Stromal cell of bone marrow (primary cell): ENCODE results near the gene SMARCD2.

ENCODE experiments used
- DNase-seq: peaks from one replicate; pipeline ENCODE4 v3.0.0-alpha.2; 2012; ENCODE audit warnings: low read depth

Gene SMARCD2

DNA sequence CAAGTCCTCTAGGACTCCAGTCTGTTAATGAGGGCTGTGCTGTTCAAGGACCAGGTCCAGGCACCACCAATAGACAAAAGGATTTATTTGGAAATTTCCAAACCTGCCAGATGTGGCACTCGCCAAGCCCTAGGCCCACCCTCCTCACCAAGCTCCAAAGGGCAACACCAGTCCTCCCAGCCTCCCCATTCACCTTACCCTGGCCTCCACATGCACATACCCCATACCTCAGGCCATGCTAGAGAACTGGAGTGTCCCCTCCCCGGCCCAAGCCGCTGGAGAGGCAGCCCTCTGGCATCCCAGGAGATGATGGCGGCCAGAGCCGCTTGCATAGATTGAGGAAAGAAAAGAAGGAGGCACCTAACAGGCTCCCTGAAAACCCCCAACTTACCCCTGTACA lies 10.5 kb downstream of the SMARCD2 start:
- DNase-seq = no peak

DNA sequence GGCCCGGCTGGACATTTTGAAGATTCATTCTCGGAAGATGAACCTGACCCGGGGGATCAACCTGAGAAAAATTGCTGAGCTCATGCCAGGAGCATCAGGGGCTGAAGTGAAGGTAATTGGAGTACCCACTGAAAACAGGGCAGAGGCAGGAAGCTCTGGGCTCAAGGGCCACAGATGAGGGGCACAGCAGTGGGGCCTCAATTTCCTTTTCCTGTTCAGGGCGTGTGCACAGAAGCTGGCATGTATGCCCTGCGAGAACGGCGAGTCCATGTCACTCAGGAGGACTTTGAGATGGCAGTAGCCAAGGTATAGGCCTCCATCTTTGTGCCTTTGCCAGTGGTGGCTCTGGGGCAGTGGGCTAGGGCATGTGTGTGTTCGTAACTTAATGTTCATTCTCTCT lies 11.0 kb downstream of the SMARCD2 start:
- DNase-seq = no peak

DNA sequence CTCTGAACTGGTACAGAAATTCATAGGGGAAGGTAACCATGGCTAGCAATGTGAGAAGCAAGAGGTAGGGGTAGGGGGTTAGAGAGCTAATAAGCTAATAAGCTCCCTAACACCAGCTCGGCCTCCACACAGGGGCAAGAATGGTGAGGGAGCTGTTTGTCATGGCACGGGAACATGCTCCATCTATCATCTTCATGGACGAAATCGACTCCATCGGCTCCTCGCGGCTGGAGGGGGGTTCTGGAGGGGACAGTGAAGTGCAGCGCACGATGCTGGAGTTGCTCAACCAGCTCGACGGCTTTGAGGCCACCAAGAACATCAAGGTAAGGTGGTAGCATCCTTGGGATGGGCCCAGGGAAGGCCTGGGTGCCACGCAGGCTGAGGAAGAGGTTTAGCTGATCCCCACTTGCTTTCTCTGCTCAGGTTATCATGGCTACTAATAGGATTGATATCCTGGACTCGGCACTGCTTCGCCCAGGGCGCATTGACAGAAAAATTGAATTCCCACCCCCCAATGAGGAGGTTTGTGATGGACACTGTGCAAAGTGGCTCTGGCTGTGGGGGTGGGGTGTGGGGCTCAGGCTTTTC lies 11.5 kb downstream of the SMARCD2 start:
- no peak for DNase-seq

DNA sequence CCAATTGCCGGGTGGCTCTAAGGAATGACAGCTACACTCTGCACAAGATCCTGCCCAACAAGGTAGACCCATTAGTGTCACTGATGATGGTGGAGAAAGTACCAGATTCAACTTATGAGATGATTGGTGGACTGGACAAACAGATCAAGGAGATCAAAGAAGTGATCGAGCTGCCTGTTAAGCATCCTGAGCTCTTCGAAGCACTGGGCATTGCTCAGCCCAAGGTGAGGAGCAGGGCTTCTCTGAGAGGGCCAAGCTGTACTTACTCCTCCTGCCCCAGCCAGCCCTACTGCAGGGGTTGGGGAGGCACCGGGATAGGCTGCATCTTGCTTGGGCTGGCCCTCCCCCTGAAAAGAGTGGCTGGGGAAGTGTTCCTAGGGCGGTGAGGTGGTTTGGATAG lies 12.2 kb downstream of the SMARCD2 start:
- DNase-seq = no peak

DNA sequence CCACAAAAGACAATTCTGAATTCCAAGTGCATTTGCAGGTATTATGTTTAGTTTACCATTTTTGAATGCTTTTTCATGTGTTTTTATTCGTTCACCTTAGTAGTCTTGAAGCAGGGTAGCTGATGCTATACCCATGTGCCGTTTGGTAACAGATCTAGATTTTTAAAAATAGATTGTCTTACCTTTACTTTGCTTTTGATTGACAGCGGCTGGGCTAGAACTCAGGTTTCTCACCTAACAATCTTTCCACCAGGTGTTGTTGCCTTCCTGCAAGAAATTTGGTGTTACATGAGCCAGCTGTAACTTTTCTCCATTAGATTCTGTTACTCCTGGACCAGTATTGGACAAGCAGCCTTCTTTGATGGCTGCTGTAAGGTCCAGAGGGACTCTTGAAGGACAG lies 13.5 kb downstream of the SMARCD2 start:
- no peak for DNase-seq

DNA sequence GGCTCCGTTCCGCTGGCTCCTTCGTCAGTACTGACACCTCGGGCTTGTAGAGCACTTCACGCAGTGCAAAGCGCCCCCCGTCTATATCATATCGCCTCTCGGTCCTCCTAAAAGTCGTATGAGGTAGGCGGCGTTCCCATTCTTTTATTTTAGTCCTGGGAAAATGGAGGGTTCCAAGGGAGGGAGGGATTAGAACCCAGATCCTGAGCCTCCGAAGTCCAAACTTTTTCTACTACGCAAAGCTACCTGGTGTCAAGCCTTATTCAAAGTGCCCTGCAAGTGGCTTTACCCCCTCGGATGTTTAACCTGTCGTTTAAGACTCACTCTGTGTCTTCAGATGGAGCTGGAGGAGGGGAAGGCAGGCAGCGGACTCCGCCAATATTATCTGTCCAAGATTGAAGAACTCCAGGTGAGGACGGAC lies 14.7 kb downstream of the SMARCD2 start:
- DNase-seq = no peak

DNA sequence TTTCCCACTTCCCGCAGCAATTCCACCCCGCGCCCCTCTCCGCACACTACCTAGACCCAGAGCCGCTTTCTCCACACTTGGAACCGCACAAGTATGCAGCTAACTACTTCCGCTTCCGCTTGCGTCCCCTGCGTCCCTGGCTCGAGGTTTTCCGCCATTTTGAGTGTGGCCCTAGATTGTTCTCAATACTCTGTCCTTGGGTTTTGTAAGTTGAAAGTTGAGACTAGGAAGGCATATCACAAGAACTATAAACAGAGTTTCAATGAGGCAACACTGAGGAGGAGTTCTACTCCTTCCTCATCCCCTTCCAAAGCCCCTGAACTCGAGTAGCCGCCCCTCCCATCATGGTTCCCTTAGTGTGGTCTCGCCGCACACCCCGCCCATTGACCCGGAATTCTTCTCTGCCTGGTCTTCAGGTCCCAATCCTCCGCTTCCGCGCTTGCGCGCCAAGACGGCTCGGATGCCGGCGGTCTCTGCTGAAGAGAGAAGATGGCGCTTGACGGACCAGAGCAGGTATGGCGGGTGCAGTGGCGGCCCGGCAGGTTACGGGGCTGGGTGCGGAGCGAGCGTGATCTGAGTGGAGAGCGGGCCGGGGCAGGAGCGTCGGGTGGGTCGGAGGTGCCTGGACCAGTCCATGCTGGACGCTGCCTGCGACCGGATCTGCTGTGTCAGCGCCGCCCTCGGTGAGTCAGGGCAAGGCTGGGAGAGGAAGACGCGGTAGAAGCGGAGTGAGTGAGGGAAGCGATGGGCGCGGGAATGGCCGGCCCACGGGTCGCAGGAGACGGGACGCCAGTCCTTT lies 15.3 kb downstream of the SMARCD2 start, which contains the start of the genes FTSJ3 and PSMC5:
TSS of gene FTSJ3 (minus strand) at position 662 of the 799 bp plus-strand sequence. CDS start 761 bp downstream, outside the sequence.
TSS of gene PSMC5 (plus strand) at position 430 of the 799 bp plus-strand sequence. CDS start at position 490, 60 bp downstream.
- peak; percentile 92 for DNase-seq

DNA sequence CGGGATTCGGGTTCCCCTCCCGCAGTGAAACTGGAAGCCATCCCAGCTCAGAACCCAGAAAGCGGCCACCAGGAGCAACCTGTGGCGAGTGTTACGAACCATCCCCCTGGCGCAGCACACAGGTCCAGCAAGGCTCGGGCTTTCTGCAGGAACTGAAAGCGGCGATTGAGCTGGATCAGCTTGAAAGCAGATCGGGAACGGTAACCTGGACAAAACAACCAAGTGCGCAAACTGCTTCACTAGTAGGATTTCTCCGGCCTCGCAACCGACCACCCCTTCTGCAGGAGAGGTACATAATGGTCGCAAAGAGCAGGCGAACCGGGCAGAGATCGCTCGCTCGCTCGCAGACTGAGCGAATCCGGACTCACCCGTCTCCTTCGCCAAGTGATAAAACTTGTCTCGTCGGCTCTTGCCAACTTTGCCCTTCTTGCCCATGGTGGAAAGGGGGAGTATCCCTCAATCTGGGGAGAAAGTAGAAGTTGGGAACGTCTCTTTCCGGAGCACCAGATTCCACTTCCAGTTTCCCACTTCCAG lies 15.9 kb downstream of the SMARCD2 start:
- no peak for DNase-seq

DNA sequence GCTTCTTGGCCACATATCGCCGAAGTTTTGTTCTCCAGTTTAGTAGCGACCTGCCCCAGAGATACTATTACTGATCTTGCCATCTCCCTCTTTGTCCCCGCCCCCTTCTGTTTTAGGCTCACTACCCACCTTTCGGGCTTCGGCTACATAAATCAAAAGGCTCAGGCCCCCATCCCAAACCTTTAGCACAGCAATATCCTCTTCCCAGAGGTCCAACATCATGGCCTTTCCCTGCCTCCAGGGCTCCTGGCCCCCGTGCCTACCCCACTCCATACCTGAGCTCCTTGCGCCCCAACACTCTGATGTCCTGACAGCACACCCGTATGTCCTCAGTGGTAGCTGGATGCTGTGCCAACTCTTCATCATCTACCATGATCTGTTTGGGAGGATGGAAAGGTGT lies 18.1 kb downstream of the SMARCD2 start:
- no peak for DNase-seq

DNA sequence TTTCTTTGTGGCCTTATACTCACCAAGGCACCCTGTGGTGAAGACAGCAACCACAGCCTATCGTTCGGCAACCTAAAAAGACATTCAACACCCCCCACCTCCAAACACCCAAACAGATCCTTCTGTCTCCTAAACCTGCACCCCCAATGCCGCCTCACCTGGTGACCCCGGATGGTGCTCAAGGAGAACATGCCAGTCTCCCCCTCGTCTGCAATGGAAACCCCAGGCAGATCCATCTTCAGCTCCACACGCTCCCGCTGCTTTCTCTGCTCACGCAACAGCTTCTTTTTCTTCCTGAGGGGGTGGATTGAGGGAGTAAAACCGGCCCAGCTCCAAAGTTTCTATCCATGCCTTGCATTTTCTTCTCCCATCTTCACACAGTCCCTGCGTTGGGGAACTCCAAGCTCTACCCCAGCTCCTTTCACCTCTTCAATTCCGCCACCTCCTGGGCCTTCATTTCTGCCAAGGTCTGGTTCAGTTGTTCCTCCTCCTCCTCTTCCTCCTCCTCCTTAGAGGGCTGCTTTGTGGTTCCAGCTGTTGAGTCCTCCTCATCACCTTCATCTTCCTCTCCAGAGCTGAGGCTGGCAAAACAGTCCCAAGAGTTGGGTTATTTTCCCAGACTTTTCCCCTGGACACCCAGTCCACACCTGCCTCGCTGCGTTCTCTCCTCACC lies 18.7 kb downstream of the SMARCD2 start:
- DNase-seq = no peak

DNA sequence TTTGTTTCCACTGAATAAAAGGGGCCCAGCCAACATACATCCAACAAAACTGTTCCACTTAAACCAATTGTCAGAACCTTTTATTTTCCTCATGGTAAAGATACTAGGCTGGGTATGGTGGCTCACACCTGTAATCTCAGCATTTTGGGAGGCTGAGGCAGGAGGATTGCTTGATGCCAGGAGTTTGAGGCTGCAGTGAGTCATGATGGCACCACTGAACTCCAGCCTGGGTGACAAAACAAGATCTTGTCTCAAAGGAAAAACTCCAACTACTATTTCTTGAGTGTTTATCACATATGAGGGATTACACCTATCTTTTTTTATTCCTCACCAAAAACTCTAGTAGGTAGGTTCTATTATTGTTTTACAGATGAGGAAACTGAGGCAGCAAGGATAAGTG lies 19.9 kb downstream of the SMARCD2 start:
- DNase-seq = no peak

DNA sequence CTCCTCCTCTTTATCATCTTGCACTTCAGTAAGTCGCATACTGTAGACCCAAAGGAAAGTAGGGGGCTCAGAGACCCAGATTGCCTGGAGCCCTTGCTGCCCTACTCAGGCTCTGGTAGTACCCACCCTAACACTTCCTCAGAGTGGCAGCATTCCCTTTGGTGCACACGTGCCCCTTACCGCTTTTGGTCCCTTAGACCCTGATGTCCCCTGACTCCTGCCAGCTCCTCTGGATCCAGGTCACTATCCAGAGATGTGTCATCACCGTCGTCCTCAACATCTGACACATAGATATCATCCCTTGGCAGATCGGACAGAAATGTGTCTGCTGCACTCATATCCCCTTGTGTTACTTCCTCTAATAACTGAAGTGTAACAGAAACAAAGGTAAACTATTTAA lies 20.7 kb downstream of the SMARCD2 start:
- DNase-seq = no peak

DNA sequence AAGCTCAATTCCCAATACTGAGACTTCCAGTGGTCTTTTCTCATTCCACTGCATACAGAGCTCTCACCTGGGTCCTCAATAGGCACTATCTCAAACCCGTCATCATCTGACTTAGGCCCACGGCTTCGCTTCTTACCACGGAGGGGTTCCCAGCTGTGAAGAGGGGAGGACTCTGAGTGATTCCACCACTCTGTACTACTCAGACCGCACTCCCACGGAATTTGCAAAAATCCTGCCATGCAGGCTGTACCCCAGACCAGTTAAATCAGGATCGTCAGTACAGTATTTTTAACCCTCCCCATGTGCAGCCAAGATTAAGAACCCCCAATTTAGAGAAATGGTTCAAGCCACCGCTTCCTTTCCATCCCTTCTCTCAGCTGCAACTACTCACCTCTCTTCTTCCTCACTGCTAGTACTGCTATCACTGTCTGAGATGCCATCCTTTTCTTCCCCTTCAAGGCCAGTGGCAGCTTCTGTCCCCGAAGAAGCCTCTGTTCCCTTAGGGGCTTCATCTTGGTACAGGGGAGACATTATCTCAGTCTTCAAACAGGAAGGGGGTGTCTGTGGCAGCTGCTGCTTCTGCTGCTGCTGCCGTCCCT lies 21.4 kb downstream of the SMARCD2 start:
- no peak for DNase-seq

DNA sequence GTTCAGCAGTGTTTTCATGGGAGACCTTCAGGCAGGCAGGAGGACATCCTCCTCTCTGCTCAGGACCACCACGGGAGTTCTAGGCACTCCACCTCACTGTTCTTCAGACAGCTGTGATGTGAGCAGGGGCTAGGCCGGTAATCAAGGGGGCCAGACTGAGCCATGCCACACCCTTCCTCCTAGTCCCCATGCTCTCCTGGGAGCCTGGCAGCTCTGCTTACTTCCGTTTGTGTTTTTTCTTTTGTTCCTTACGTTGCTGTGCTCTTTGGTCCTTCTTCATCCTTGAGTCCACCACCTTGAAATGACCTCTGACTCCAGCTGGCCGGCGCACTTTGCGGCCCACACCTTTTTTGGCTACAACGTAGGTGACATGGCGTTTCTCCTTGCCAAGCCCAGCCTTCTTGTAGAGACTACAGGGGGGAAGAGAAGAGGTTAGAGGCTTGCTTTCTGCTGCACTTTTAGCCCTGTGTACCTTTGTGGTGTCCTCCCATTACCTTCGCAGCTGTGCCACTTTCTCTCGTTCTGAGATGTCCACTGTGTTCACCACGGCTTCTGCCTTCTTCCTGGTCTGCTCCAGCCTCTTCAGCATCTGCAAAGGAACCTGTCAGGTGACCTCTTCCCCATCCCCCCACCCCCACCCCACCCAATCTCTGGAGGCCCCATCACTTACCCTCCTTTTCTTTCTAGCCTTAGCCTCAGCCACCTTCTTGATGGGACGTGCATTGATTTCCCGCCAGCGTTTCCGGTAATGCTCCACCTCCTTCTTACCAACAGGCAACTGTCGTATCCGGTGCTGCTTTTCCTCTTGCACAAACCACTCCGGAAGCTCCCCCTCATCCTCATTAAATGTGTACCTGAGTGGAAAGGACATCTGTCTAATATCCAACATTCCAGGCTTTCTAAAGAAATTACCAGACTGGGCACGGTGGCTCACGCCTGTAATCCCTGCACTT lies 22.6 kb downstream of the SMARCD2 start:
- no peak for DNase-seq

DNA sequence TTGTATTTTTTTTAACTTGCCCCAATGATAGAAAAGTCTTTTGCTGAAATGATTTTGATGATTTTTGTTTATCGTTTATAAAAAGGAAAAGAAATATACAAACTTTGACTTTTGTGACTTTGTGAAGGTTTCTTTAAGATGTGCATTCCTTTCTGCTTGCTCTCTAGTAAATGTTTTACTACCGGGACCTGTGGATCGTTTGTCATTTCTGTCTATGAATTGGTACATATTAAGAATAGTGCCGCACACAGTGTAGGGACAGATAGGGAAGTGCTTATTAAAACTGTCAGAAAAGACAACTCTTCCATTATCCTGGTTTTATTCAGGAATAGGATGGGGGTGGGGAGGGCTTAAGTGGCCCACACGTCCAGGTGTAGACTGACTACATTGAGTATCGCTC lies 23.4 kb downstream of the SMARCD2 start:
- DNase-seq = no peak

DNA sequence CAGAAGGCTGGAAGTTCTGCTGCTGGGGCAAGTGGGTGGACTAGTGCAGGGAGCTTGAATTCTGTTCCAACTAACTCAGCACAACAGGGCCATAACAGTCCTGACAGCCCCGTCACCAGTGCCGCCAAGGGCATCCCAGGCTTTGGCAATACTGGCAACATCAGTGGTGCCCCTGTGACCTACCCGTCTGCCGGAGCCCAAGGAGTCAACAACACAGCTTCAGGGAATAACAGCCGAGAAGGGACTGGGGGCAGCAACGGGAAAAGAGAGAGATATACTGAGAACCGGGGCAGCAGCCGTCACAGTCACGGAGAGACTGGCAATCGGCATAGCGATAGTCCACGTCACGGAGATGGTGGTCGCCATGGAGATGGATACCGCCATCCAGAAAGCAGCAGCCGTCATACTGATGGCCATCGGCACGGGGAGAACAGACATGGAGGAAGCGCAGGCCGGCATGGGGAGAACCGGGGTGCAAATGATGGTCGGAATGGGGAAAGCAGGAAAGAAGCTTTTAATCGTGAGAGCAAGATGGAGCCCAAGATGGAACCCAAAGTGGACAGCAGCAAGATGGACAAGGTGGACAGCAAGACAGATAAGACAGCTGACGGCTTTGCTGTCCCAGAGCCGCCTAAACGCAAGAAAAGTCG lies 24.6 kb downstream of the SMARCD2 start:
- DNase-seq = no peak

DNA sequence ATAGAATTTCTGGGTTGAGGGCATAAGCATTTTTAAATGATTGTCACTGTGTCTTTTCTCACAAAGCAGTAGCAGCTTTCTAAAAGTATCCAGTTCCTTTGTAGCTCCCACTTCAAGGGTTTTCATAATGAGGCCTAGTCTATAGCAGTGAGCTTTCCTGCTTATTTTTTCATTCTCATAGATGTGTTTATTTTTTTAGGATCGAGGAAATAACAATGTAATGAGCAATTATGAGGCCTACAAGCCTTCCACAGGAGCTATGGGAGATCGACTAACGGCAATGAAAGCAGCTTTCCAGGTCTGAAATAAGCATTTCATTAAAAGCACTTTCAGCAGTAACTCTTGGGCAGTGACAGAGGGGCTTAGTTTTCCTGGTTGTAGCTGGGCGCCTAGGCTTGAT lies 25.8 kb downstream of the SMARCD2 start:
- DNase-seq = no peak

DNA sequence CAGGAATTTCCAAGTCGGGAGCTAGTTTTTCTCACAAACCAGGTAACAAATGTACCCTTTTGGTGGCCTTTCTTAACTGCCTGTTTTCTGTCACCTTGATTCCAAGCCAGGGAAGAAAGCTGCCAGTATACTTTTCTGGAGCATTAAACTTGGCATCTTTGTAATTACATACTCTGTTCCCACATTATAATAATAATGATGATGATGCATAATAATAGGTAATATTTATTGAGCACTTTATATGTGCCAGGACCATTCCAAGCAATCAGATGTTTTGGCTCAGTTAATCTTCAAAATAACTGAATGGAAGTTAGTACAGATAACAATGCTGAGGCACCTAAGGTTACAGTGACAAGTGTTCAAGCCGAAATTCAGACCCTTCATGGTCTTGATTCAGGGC lies 26.4 kb downstream of the SMARCD2 start:
- DNase-seq = no peak

DNA sequence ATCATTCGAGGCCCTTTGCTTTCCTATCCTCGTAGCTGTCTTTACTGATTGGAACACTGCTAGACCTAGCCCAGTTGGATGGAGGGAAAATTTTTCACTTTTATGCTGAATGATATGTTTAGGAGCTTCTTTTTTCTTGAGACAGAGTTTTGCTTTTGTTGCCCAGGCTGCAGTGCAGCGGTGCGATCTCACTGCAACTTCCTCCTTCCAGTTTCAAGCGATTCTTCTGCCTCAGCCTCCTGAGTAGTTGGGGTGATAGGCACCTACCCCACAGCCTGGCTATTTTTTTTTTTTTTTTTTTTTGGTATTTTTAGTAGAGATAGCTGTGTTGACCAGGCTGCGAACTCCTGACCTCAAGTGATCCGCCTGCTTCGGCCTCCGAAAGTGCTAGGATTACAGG lies 32.5 kb downstream of the SMARCD2 start:
- DNase-seq = no peak

DNA sequence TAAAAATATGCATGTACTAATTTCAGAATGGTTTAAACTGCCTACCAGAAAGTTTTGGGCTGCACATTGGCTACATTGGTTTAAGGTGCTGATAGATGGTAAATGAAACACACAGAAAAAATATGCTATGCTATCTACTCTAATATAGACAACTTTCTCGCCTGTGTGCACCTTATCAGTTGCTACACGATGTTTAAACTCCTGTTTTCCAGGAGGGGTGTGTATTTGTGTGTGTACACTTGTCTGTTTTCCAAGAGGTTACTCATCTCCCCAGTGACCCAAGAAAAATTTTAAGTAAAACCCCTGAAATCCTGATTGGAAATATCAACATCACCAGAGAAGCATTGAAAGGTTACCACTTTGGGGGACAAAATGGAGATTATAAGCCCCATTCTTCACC lies 36.9 kb downstream of the SMARCD2 start:
- peak; percentile 7 for DNase-seq

DNA sequence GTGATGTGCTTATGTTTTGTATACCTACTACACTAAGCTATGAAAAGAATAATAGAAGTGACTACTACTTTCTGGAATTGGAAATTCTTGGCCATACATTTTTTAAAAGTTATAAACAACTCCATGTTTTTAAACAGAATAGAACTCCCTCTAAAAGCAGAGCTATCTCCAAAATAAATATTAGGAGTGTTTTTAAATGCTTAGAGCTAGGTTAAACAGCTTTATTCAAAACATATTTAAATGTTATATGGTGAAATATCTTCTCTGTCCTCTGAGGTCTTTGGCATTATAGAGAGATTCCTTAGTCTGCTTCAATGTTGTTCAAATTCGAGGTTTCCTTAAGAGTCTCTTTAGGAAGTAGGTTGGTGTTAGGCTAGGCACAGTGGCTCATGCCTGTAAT lies 38.2 kb downstream of the SMARCD2 start:
- no peak for DNase-seq
